NB4 (cell line): ENCODE data around the gene ZBTB46.
"Not testable (repeated sequence)": the region's sequence is repeated elsewhere in the genome, so short reads cannot be mapped to it uniquely, and the experiment has no call there.

ENCODE experiments used
- DNase-seq: peaks from one replicate; pipeline ENCODE4 v3.0.0; 2010; ENCODE audit warnings: low read depth
- H3K4me3 ChIP-seq: one replicate; pipeline ENCODE4 v1.5.1; 2011; ENCODE audit warnings: mild to moderate bottlenecking, low read depth, low read length, moderate library complexity
- CTCF ChIP-seq: IDR thresholded peaks from one replicate; pipeline ENCODE4 v1.5.1; 2012; ENCODE audit warnings: low read depth, low read length
- MAX ChIP-seq: IDR thresholded peaks from 2 replicates; pipeline ENCODE4 v1.6.1; 2011; ENCODE audit warnings: low read depth, low read length
- MYC ChIP-seq: IDR thresholded peaks from 2 replicates; pipeline ENCODE4 v1.6.1; 2011; ENCODE audit warnings: low read depth, low read length
- POLR2A ChIP-seq: IDR thresholded peaks from 2 replicates; pipeline ENCODE4 v1.6.1; 2011; ENCODE audit warnings: mild to moderate bottlenecking; ENCODE audit not compliant: insufficient read length; ENCODE audit errors: extremely low read depth

ZBTB46 gene

GRCh38 chr20:63781181-63781580, 49.9 kb downstream of the ZBTB46 start:
- no peak overlapping the region for H3K4me3 ChIP-seq
- TF ChIP-seq CTCF, result no peak
- TF ChIP-seq MYC, result no peak
- no peak for TF ChIP-seq MAX
- no peak for TF ChIP-seq POLR2A
- DNase-seq, result no peak

GRCh38 chr20:63778857-63779256, 52.2 kb downstream of the ZBTB46 start:
- DNase-seq, result peak; percentile 43
- TF ChIP-seq POLR2A, result no peak
- peak; percentile 9 for TF ChIP-seq CTCF
- TF ChIP-seq MYC, result no peak
- no peak overlapping the region for H3K4me3 ChIP-seq

GRCh38 chr20:63778034-63778752, 52.9 kb downstream of the ZBTB46 start:
- DNase-seq, result no peak
- no peak for TF ChIP-seq POLR2A
- no peak for TF ChIP-seq MYC
- no peak for TF ChIP-seq CTCF
- TF ChIP-seq MAX, result no peak
- no peak overlapping the region for H3K4me3 ChIP-seq

- no peak for DNase-seq
- TF ChIP-seq MAX (no peak), POLR2A (no peak), MYC (no peak), CTCF (no peak)
- no peak overlapping the region for H3K4me3 ChIP-seq
Observed at GRCh38 chr20:63777614-63778013, 53.5 kb downstream of the ZBTB46 start.

- not testable (repeated sequence) for H3K4me3 ChIP-seq, DNase-seq
Observed at GRCh38 chr20:63776875-63777274, 54.2 kb downstream of the ZBTB46 start.

GRCh38 chr20:63775096-63775978, 55.7 kb downstream of the ZBTB46 start:
- TF ChIP-seq MYC, result no peak
- TF ChIP-seq POLR2A, result no peak
- no peak for TF ChIP-seq MAX
- TF ChIP-seq CTCF, result no peak
- H3K4me3 ChIP-seq, result no peak overlapping the region
- no peak for DNase-seq
